Tibial nerve (tissue), 4 donors: ENCODE results near the gene WT1. TPM values are rescaled to one million over a fixed set of nuclear protein-coding genes. Genes with fewer than 3 reads are reported as not detected.

ENCODE experiments used
- DNase-seq, 2 donors: peaks; one replicate each; pipeline ENCODE4 v3.0.0-alpha.2; 2019; ENCODE audit warnings: low spot score in 2 of 2
- H3K27ac ChIP-seq, 4 donors: fragments of 200-600 bp; sonication (generic) in 3 of 4; one replicate each; pipeline ENCODE4 v1.5.1; 2017 to 2019; ENCODE audit warnings: mild to moderate bottlenecking in 1 of 4
- H3K27me3 ChIP-seq, 2 donors: fragments of 200-600 bp; sonication (generic) in 1 of 2; one replicate each; pipeline versions ENCODE4 v1.5.1 to v1.6.0; 2017 to 2019
- H3K36me3 ChIP-seq, 3 donors: fragments of 200-600 bp; sonication (generic); one replicate each; pipeline ENCODE4 v1.5.1; 2018 to 2019
- H3K4me1 ChIP-seq, 4 donors: fragments of 200-600 bp; sonication (generic) in 3 of 4; one replicate each; pipeline ENCODE4 v1.5.1; 2017 to 2019
- H3K4me3 ChIP-seq, 4 donors: fragments of 200-600 bp; sonication (generic) in 3 of 4; one replicate each; pipeline ENCODE4 v1.5.1; 2017 to 2019; ENCODE audit warnings: mild to moderate bottlenecking in 1 of 4, moderate library complexity in 1 of 4
- H3K9me3 ChIP-seq, 4 donors: fragments of 200-600 bp; sonication (generic) in 3 of 4; one replicate each; pipeline ENCODE4 v1.5.1; 2017 to 2019
- EP300 ChIP-seq, 2 donors: sonication (generic); formaldehyde crosslinking; IDR thresholded peaks; one replicate each; pipeline ENCODE4 v1.6.1; 2017; ENCODE audit warnings: antibody characterized with exemption in 2 of 2, mild to moderate bottlenecking in 1 of 2
- POLR2A ChIP-seq, 2 donors: fragments of 450-650 bp; IDR thresholded peaks; one replicate each; pipeline ENCODE4 v1.6.1; 2017; ENCODE audit warnings: antibody characterized with exemption in 2 of 2, mild to moderate bottlenecking in 2 of 2, moderate library complexity in 2 of 2
- WGBS, 2 donors: methylation state at CpG; one replicate each; pipeline ENCODE4 v1.1.5; 2018; 5-methylcytosine and 5-hydroxymethylcytosine counted together
- total RNA-seq, 4 donors: library from RNA; depleted of rRNA; stranded (reverse); fragments of >200 nt; gene quantifications; one replicate each; pipeline ENCODE4 v1.1.0, GENCODE V29; 2016
- TF ChIP-seq, protein P1 (sequence below), 5 experiments: fragments of 200-600 bp in 3 of 5; fragments of 450-650 bp in 2 of 5; sonication (generic) in 3 of 5; IDR thresholded peaks; one replicate each; pipeline ENCODE4 v1.5.1; 2016 to 2019; ENCODE audit warnings: antibody characterized with exemption in 5 of 5, mild to moderate bottlenecking in 3 of 5, moderate library complexity in 2 of 5

Gene WT1
- total RNA-seq, 4 donors from 2014 or later = not detected

- WGBS, 2 donors = 3 to 4% methylated on average over 38 to 42 of the region's 42 CpGs
- TF ChIP-seq POLR2A (IDR thresholded peaks at IDR 0.05) = no peak
- TF ChIP-seq EP300 (IDR thresholded peaks at IDR 0.05) = no peak
- TF ChIP-seq, protein P1, sequence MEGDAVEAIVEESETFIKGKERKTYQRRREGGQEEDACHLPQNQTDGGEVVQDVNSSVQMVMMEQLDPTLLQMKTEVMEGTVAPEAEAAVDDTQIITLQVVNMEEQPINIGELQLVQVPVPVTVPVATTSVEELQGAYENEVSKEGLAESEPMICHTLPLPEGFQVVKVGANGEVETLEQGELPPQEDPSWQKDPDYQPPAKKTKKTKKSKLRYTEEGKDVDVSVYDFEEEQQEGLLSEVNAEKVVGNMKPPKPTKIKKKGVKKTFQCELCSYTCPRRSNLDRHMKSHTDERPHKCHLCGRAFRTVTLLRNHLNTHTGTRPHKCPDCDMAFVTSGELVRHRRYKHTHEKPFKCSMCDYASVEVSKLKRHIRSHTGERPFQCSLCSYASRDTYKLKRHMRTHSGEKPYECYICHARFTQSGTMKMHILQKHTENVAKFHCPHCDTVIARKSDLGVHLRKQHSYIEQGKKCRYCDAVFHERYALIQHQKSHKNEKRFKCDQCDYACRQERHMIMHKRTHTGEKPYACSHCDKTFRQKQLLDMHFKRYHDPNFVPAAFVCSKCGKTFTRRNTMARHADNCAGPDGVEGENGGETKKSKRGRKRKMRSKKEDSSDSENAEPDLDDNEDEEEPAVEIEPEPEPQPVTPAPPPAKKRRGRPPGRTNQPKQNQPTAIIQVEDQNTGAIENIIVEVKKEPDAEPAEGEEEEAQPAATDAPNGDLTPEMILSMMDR (IDR thresholded peaks at IDR 0.05) = no peak
- peaks cover 0 to 69% (median 11%) of the 10 kb centered on the region in 4 donors for H3K4me1 ChIP-seq
- H3K4me3 ChIP-seq = peak overlapping the region in 1 of 4 donors; percentile 41
- H3K27me3 ChIP-seq = peaks cover 3 to 100% of the 10 kb centered on the region in 2 donors
- H3K27ac ChIP-seq = no peak overlapping the region
- DNase-seq = no peak
- no peaks in the 10 kb centered on the region for H3K36me3 ChIP-seq
- no peaks in the 10 kb centered on the region for H3K9me3 ChIP-seq
These were observed 807 bp upstream of the WT1 start for GRCh38 chr11:32435942-32436750.

- no peaks in the 10 kb centered on the region for H3K36me3 ChIP-seq
- peak overlapping the region in 3 of 4 donors; percentile 0 to 41 (median 10) for H3K4me3 ChIP-seq
These were observed 223 bp downstream of the WT1 start for GRCh38 chr11:32435152-32435480.

GRCh38 chr11:32434356-32435151 lies 785 bp downstream of the WT1 start:
- Histone ChIP-seq H3K4me3 (peak overlapping the region in 2 of 4 donors; percentile 10 to 41), H3K36me3 (no peaks in the 10 kb centered on the region), H3K27ac (no peak overlapping the region), H3K9me3 (no peaks in the 10 kb centered on the region), H3K4me1 (peaks cover 0 to 73% (median 10%) of the 10 kb centered on the region in 4 donors), H3K27me3 (peaks cover 3 to 100% of the 10 kb centered on the region in 2 donors)
- DNase-seq = no peak
- WGBS, 2 donors = 0 to 1% methylated on average over 2 to 71 of the region's 77 CpGs
- no peak for TF ChIP-seq POLR2A (IDR thresholded peaks at IDR 0.05)
- TF ChIP-seq EP300 (IDR thresholded peaks at IDR 0.05) = no peak
- TF ChIP-seq, protein P1 (IDR thresholded peaks at IDR 0.05) = no peak

More at GRCh38 chr11:32435152-32435480, 223 bp downstream of the WT1 start:
- no peak overlapping the region for H3K27ac ChIP-seq
- no peaks in the 10 kb centered on the region for H3K9me3 ChIP-seq
- peaks cover 3 to 100% of the 10 kb centered on the region in 2 donors for H3K27me3 ChIP-seq
- no peak for DNase-seq
- 0% methylated on average over 10 of the region's 33 CpGs; no CpG with 5 or more reads in 1 of the 2 donors for WGBS, 2 donors
- H3K4me1 ChIP-seq = peaks cover 0 to 75% (median 11%) of the 10 kb centered on the region in 4 donors
- TF ChIP-seq POLR2A (IDR thresholded peaks at IDR 0.05) = no peak
- TF ChIP-seq, protein P1 (IDR thresholded peaks at IDR 0.05) = no peak
- TF ChIP-seq EP300 (IDR thresholded peaks at IDR 0.05) = no peak

DNA sequence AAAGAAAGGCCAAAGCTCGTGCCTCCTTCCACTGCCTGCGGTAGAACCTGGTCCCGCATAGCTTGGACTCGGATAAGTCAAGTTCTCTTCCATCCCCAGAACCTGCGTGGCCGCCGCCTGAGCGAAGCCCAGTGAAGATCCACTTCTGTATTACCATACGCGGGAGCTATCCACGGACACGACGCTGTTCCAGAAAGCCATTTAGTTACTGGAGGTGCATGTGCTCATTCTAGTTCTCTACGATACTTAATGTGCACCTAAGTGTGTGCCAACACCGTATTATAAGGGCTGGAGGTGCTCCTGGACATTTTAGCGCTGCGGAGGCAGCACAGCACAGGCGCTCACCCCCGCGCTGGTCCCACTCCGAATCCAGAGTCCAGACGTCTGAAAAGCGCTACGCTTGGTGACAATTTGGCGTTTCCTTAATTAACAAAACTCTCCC lies 1.4 kb downstream of the WT1 start:
- no peak for DNase-seq
- 7 to 9% methylated on average over 23 to 25 of the region's 25 CpGs for WGBS, 2 donors
- Histone ChIP-seq H3K27me3 (peaks cover 2 to 100% of the 10 kb centered on the region in 2 donors), H3K4me1 (peaks cover 0 to 69% (median 8%) of the 10 kb centered on the region in 4 donors), H3K36me3 (no peaks in the 10 kb centered on the region), H3K4me3 (peak overlapping the region in 1 of 4 donors; percentile 41), H3K27ac (no peak overlapping the region), H3K9me3 (no peaks in the 10 kb centered on the region)
- TF ChIP-seq EP300 (IDR thresholded peaks at IDR 0.05) (no peak), POLR2A (IDR thresholded peaks at IDR 0.05) (no peak)
- TF ChIP-seq, protein P1 (IDR thresholded peaks at IDR 0.05) = no peak
